Measurements from ENCODE around the gene KIAA1671. TPM values are rescaled to one million over a fixed set of nuclear protein-coding genes. Genes with fewer than 3 reads are reported as not detected.

The KIAA1671 gene
- polyA plus RNA-seq, 3 donors: not detected

DNA sequence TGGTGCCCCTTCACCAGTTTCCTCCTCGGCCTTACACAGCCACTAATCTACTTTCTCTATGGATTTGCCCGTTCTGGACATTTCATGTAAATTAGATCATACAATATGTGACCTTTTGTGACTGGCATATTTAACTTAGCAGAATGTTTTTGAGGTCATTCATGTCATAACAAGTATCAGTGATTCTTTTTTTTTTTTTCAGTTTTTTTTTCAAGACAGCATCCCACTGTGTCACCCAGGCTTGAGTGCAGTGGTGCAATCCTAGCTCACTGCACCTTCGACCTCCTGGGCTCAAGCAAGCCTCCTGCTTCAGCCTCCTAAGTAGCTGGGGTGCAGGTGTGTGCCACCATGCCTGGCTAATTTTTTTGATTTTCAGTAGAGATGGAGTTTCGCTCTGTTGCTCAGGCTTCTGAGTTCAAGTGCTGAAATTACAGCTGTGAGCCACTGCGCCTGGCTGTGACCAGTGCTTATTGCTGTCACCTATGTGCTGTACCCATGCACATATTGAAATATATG is 22.7 kb downstream of the KIAA1671 start:
- no peak overlapping the region for H3K4me3 Mint-ChIP-seq
- H3K27ac ChIP-seq (ENCODE audit: low read depth in 1 of 2, low read length in 2 of 2): no peak overlapping the region
- no peaks in the 10 kb centered on the region for H3K4me1 Mint-ChIP-seq
- H3K27ac Mint-ChIP-seq: peak overlapping the region in 1 of 7 donors; percentile 73
- no peaks in the 10 kb centered on the region for H3K36me3 ChIP-seq (replicated peaks in 1 of 2; ENCODE audit: control insufficient read depth in 1 of 2, insufficient read depth in 2 of 2, low read length in 2 of 2)
- H3K79me2 ChIP-seq (ENCODE audit: insufficient read depth, low read length): no peaks in the 10 kb centered on the region
- H3K9ac ChIP-seq (ENCODE audit: insufficient read depth, low read length, poor library complexity, severe bottlenecking): no peak overlapping the region
- no peak overlapping the region for H2AFZ ChIP-seq (ENCODE audit: insufficient read depth, low read depth, low read length, poor library complexity, severe bottlenecking)
- no peaks in the 10 kb centered on the region for H3K36me3 Mint-ChIP-seq
- no peaks in the 10 kb centered on the region for H3K4me1 ChIP-seq (ENCODE audit: control insufficient read depth in 1 of 2, insufficient read depth in 2 of 2, low read length in 2 of 2)
- no peak overlapping the region for H3K4me3 ChIP-seq (replicated peaks in 1 of 3; ENCODE audit: low read depth in 2 of 3, low read length in 3 of 3)
- DNase-seq: no peak
- no peaks in the 10 kb centered on the region for H3K9me3 ChIP-seq (replicated peaks in 1 of 2; ENCODE audit: control insufficient read depth in 1 of 2, insufficient read depth in 1 of 2, low read length in 2 of 2)
- H3K9me3 Mint-ChIP-seq: no peaks in the 10 kb centered on the region
- H3K27me3 Mint-ChIP-seq (ENCODE audit: low read depth in 3 of 3): peaks cover 0 to 4% (median 1%) of the 10 kb centered on the region in 3 donors
- H3K27me3 ChIP-seq (ENCODE audit: control insufficient read depth in 2 of 2, insufficient read depth in 2 of 2, low read length in 2 of 2): no peaks in the 10 kb centered on the region
- H4K20me1 ChIP-seq (ENCODE audit: insufficient read depth, low read length): no peaks in the 10 kb centered on the region
- no peak overlapping the region for H3K4me2 ChIP-seq (replicated peaks; ENCODE audit: extremely low read depth, low read length, poor library complexity, severe bottlenecking)
- WGBS (ENCODE audit: insufficient coverage): no CpG with 5 or more reads among the region's 5 CpGs
- TF ChIP-seq CTCF (IDR thresholded peaks at IDR 0.05): no peak
- intact Hi-C loops (cut with micrococcal nuclease): no loop called here

- no peak overlapping the region for H3K4me3 Mint-ChIP-seq
- TF ChIP-seq CTCF (IDR thresholded peaks at IDR 0.05): no peak
- Histone ChIP-seq H3K9me3 (replicated peaks in 1 of 2; ENCODE audit: control insufficient read depth in 1 of 2, insufficient read depth in 1 of 2, low read length in 2 of 2) (no peaks in the 10 kb centered on the region), H3K9ac (ENCODE audit: insufficient read depth, low read length, poor library complexity, severe bottlenecking) (no peak overlapping the region), H3K27ac (ENCODE audit: low read depth in 1 of 2, low read length in 2 of 2) (no peak overlapping the region), H3K4me1 (ENCODE audit: control insufficient read depth in 1 of 2, insufficient read depth in 2 of 2, low read length in 2 of 2) (no peaks in the 10 kb centered on the region), H3K79me2 (ENCODE audit: insufficient read depth, low read length) (no peaks in the 10 kb centered on the region), H3K36me3 (replicated peaks in 1 of 2; ENCODE audit: control insufficient read depth in 1 of 2, insufficient read depth in 2 of 2, low read length in 2 of 2) (no peaks in the 10 kb centered on the region), H3K4me2 (replicated peaks; ENCODE audit: extremely low read depth, low read length, poor library complexity, severe bottlenecking) (no peak overlapping the region), H2AFZ (ENCODE audit: insufficient read depth, low read depth, low read length, poor library complexity, severe bottlenecking) (no peak overlapping the region), H4K20me1 (ENCODE audit: insufficient read depth, low read length) (no peaks in the 10 kb centered on the region), H3K27me3 (ENCODE audit: control insufficient read depth in 2 of 2, insufficient read depth in 2 of 2, low read length in 2 of 2) (no peaks in the 10 kb centered on the region), H3K4me3 (replicated peaks in 1 of 3; ENCODE audit: low read depth in 2 of 3, low read length in 3 of 3) (no peak overlapping the region)
- 94% methylated on average over 8 of the region's 11 CpGs for WGBS (ENCODE audit: insufficient coverage)
- no peaks in the 10 kb centered on the region for H3K9me3 Mint-ChIP-seq
- no peaks in the 10 kb centered on the region for H3K36me3 Mint-ChIP-seq
- intact Hi-C loops (cut with micrococcal nuclease): no loop called here
- peaks cover 0 to 4% (median 1%) of the 10 kb centered on the region in 3 donors for H3K27me3 Mint-ChIP-seq (ENCODE audit: low read depth in 3 of 3)
- DNase-seq: no peak
- no peaks in the 10 kb centered on the region for H3K4me1 Mint-ChIP-seq
- no peak overlapping the region for H3K27ac Mint-ChIP-seq
Measured at GRCh38 chr22:24975813-24976341, 23.4 kb downstream of the KIAA1671 start.

Data from CD14-positive monocyte (primary cell).